H9 (cell line): Measurements from ENCODE around the gene SHANK1. TPM values are rescaled to one million over a fixed set of nuclear protein-coding genes. Genes with fewer than 3 reads are reported as not detected.

Experiments
- DNase-seq: peaks from one replicate; pipeline ENCODE4 v3.0.0-alpha.2; 2017
- H2AFZ ChIP-seq: one replicate; pipeline ENCODE4 v1.6.1; 2013; ENCODE audit warnings: mild to moderate bottlenecking, low read length, control low read depth, moderate library complexity
- H2AK5ac ChIP-seq: 2 replicates; pipeline ENCODE4 v1.6.1; 2013; ENCODE audit warnings: low read length, control low read depth, mixed read lengths; ENCODE audit not compliant: insufficient read length
- H2BK120ac ChIP-seq: one replicate; pipeline ENCODE4 v1.6.1; 2013; ENCODE audit warnings: low read depth, mild to moderate bottlenecking, low read length, control low read depth, inconsistent platforms; ENCODE audit not compliant: poor library complexity, severe bottlenecking
- H2BK12ac ChIP-seq: 2 replicates; pipeline ENCODE4 v1.6.1; 2013; ENCODE audit warnings: low read length, control low read depth, mixed read lengths, low read depth; ENCODE audit not compliant: insufficient read length
- H2BK15ac ChIP-seq: 2 replicates; pipeline ENCODE4 v1.6.1; 2013; ENCODE audit warnings: low read depth, low read length, control low read depth
- H2BK20ac ChIP-seq: one replicate; pipeline ENCODE4 v1.6.1; 2013; ENCODE audit warnings: low read depth, mild to moderate bottlenecking, low read length, control low read depth, inconsistent platforms; ENCODE audit not compliant: poor library complexity, severe bottlenecking
- H2BK5ac ChIP-seq: 2 replicates; pipeline ENCODE4 v1.6.1; 2013; ENCODE audit warnings: low read length, control low read depth, mixed read lengths; ENCODE audit not compliant: insufficient read length
- H3K14ac ChIP-seq: 2 replicates; pipeline ENCODE4 v1.6.1; 2013; ENCODE audit warnings: low read length, control low read depth; ENCODE audit not compliant: insufficient read depth
- H3K18ac ChIP-seq: 2 replicates; pipeline ENCODE4 v1.6.1; 2013; ENCODE audit warnings: low read depth, mild to moderate bottlenecking, mixed read lengths, low read length, control low read depth; ENCODE audit not compliant: insufficient read length
- H3K23ac ChIP-seq: 2 replicates; pipeline ENCODE4 v1.6.1; 2013; ENCODE audit warnings: low read length, control low read depth, mixed read lengths, low read depth; ENCODE audit not compliant: insufficient read length
- H3K23me2 ChIP-seq: 2 replicates; pipeline ENCODE4 v1.6.1; 2013; ENCODE audit warnings: low read depth, mild to moderate bottlenecking, mixed read lengths, low read length, control low read depth; ENCODE audit not compliant: insufficient read length, poor library complexity, severe bottlenecking
- H3K27ac ChIP-seq: 2 replicates; pipeline ENCODE4 v1.5.1; 2013; ENCODE audit warnings: low read length, control low read depth, mixed read lengths, low read depth; ENCODE audit not compliant: insufficient read length
- H3K27me3 ChIP-seq: 2 replicates; pipeline ENCODE4 v1.6.1; 2013; ENCODE audit warnings: low read length, control low read depth, inconsistent platforms; ENCODE audit not compliant: insufficient read depth
- H3K4ac ChIP-seq: 2 replicates; pipeline ENCODE4 v1.6.1; 2013; ENCODE audit warnings: low read depth, mild to moderate bottlenecking, control low read depth, inconsistent platforms, low read length, moderate library complexity
- H3K4me1 ChIP-seq: 2 replicates; pipeline ENCODE4 v1.6.1; 2013; ENCODE audit warnings: low read length, control low read depth, inconsistent platforms; ENCODE audit not compliant: insufficient read depth
- H3K4me2 ChIP-seq: 2 replicates; pipeline ENCODE4 v1.6.1; 2013; ENCODE audit warnings: low read length, control low read depth, mixed read lengths; ENCODE audit not compliant: insufficient read length, insufficient read depth
- H3K56ac ChIP-seq: 2 replicates; pipeline ENCODE4 v1.6.1; 2013; ENCODE audit warnings: low read depth, mild to moderate bottlenecking, mixed read lengths, low read length, control low read depth; ENCODE audit not compliant: insufficient read length
- H3K79me1 ChIP-seq: 2 replicates; pipeline ENCODE4 v1.6.1; 2013; ENCODE audit warnings: low read depth, mild to moderate bottlenecking, moderate library complexity, low read length, control low read depth, inconsistent platforms; ENCODE audit not compliant: insufficient read depth, poor library complexity, severe bottlenecking
- H3K79me2 ChIP-seq: 2 replicates; pipeline ENCODE4 v1.6.1; 2013; ENCODE audit warnings: low read length, control low read depth, inconsistent platforms; ENCODE audit not compliant: insufficient read depth
- H3K9ac ChIP-seq: 2 replicates; pipeline ENCODE4 v1.6.1; 2013; ENCODE audit warnings: low read length, control low read depth, mixed read lengths; ENCODE audit not compliant: insufficient read length; ENCODE audit errors: extremely low read depth
- H3K9me3 ChIP-seq: one replicate; pipeline ENCODE4 v1.6.1; 2013; ENCODE audit warnings: low read depth, low read length, inconsistent platforms; ENCODE audit not compliant: control insufficient read depth
- H3T11ph ChIP-seq: one replicate; pipeline ENCODE4 v1.6.1; 2013; ENCODE audit warnings: mild to moderate bottlenecking, low read length, control low read depth, inconsistent platforms
- H4K20me1 ChIP-seq: one replicate; pipeline ENCODE4 v1.6.1; 2013; ENCODE audit not compliant: control insufficient read depth, insufficient read length, insufficient read depth
- H4K5ac ChIP-seq: 2 replicates; pipeline ENCODE4 v1.6.1; 2013; ENCODE audit warnings: low read depth, mild to moderate bottlenecking, mixed read lengths, low read length, control low read depth; ENCODE audit not compliant: insufficient read length
- H4K8ac ChIP-seq: replicated peaks from 2 replicates; pipeline ENCODE4 v1.6.1; 2013; ENCODE audit warnings: low read length, control low read depth, mixed read lengths, low read depth; ENCODE audit not compliant: insufficient read length
- H4K91ac ChIP-seq: 2 replicates; pipeline ENCODE4 v1.6.1; 2013; ENCODE audit warnings: low read depth, mild to moderate bottlenecking, moderate library complexity, mixed read lengths, low read length, control low read depth; ENCODE audit not compliant: insufficient read length
- H3K27ac Mint-ChIP-seq, 3 experiments: 2 replicates in 2 of 3; 3 replicates in 1 of 3; pipeline ENCODE4 v1.8.0; 2020 to 2021; ENCODE audit warnings: mixed read lengths in 3 of 3, mild to moderate bottlenecking in 1 of 3, moderate library complexity in 1 of 3
- H3K27me3 Mint-ChIP-seq: 2 replicates; pipeline ENCODE4 v1.8.0; 2021; ENCODE audit warnings: low read depth, mild to moderate bottlenecking, moderate library complexity, mixed read lengths
- H3K36me3 Mint-ChIP-seq, 3 experiments: 2 replicates in 2 of 3; 3 replicates in 1 of 3; pipeline ENCODE4 v1.8.0; 2020 to 2021; ENCODE audit warnings: low read depth in 3 of 3, mixed read lengths in 3 of 3; ENCODE audit not compliant: insufficient read depth in 1 of 3
- H3K4me1 Mint-ChIP-seq, 2 experiments: 2 replicates each; pipeline ENCODE4 v1.8.0; 2020; ENCODE audit warnings: mixed read lengths in 2 of 2
- H3K4me3 Mint-ChIP-seq, 2 experiments: 2 replicates in 1 of 2; 3 replicates in 1 of 2; pipeline ENCODE4 v1.8.0; 2020 to 2021; ENCODE audit warnings: mild to moderate bottlenecking in 2 of 2, mixed read lengths in 2 of 2, moderate library complexity in 1 of 2
- H3K9me3 Mint-ChIP-seq, 2 experiments: 2 replicates in 1 of 2; 3 replicates in 1 of 2; pipeline ENCODE4 v1.8.0; 2020; ENCODE audit warnings: mild to moderate bottlenecking in 2 of 2, mixed read lengths in 2 of 2, moderate library complexity in 1 of 2
- CTCF ChIP-seq: fragments of 200-600 bp; sonication (generic); conservative IDR thresholded peaks from 3 replicates; pipeline ENCODE4 v1.8.0; 2021; ENCODE audit warnings: antibody characterized with exemption, mild to moderate bottlenecking
- WGBS: extraction: QIAGEN DNeasy Blood & Tissue Kit; methylation state at CpG from one replicate; pipeline ENCODE4 v1.1.7; 2013; ENCODE audit warnings: missing lambda C conversion rate, low lambda C conversion rate, mixed read lengths; ENCODE audit not compliant: insufficient read length; ENCODE audit errors: extremely low coverage; 5-methylcytosine and 5-hydroxymethylcytosine counted together
- total RNA-seq: library from RNA; stranded (reverse); gene quantifications from 2 replicates; pipeline ENCODE4 v1.2.1, GENCODE V29; 2021

Gene SHANK1
- total RNA-seq, 1 experiment from 2014 or later = 1.7 TPM

- Histone ChIP-seq H3K23me2 (no peaks in the 10 kb centered on the region), H2AK5ac (no peak overlapping the region), H3K4me1 (no peaks in the 10 kb centered on the region), H4K5ac (no peak overlapping the region), H3K9me3 (no peaks in the 10 kb centered on the region), H3K56ac (no peak overlapping the region), H3K4me2 (no peak overlapping the region), H4K91ac (no peak overlapping the region), H3K4ac (no peak overlapping the region), H3K79me1 (no peaks in the 10 kb centered on the region), H3K23ac (no peak overlapping the region), H3K14ac (no peak overlapping the region), H2BK12ac (no peak overlapping the region), H3K27me3 (no peaks in the 10 kb centered on the region; the same call in 1 of the 2 replicates), H3K27ac (no peak overlapping the region), H2BK15ac (no peak overlapping the region), H3K9ac (no peak overlapping the region), H2BK20ac (no peak overlapping the region), H3K79me2 (no peaks in the 10 kb centered on the region), H4K8ac (no peak overlapping the region), H2BK120ac (no peak overlapping the region), H2BK5ac (no peak overlapping the region), H3K18ac (no peak overlapping the region), H3T11ph (no peak overlapping the region), H2AFZ (no peak overlapping the region), H4K20me1 (no peaks in the 10 kb centered on the region)
- TF ChIP-seq CTCF = no peak
- no CpG with 5 or more reads among the region's 11 CpGs for WGBS
- no peak overlapping the region for H3K4me3 Mint-ChIP-seq
- H3K27me3 Mint-ChIP-seq = peaks cover 91% of the 10 kb centered on the region
- peaks cover 0 to 8% of the 10 kb centered on the region in 2 experiments; a peak in 2 of 4 replicates for H3K4me1 Mint-ChIP-seq
- H3K9me3 Mint-ChIP-seq = no peaks in the 10 kb centered on the region
- DNase-seq = no peak
- no peaks in the 10 kb centered on the region; a peak in 1 of 7 replicates for H3K36me3 Mint-ChIP-seq
- no peak overlapping the region for H3K27ac Mint-ChIP-seq
Observed at GRCh38 chr19:50711196-50711595, 8.4 kb downstream of the SHANK1 start.
